ENCODE measurements around the gene RCAN2.

GRCh38 chr6:46233129-46233528 lies 258.1 kb downstream of the RCAN2 start:
- TF ChIP-seq POLR2AphosphoS5 (IDR thresholded peaks at IDR 0.05; ENCODE audit: low read depth, low read length) (no peak), POLR2A (IDR thresholded peaks at IDR 0.05; ENCODE audit: low read depth, low read length) (no peak), TAF1 (IDR thresholded peaks at IDR 0.05; ENCODE audit: low read depth, low read length) (no peak), POU2F2 (IDR thresholded peaks at IDR 0.05; ENCODE audit: low read depth, low read length) (no peak), PAX5 (IDR thresholded peaks at IDR 0.05; ENCODE audit: insufficient read depth, low read length, severe bottlenecking) (no peak)

Data from GM12891 (cell line).